Tibial nerve (tissue), 4 donors: Measurements from ENCODE around the gene ADCYAP1. TPM values are rescaled to one million over a fixed set of nuclear protein-coding genes. Genes with fewer than 3 reads are reported as not detected.
A peak's percentile ranks its signal among the peaks of the same experiment; 100 is the strongest.
"Not testable (repeated sequence)": the region's sequence is repeated elsewhere in the genome, so short reads cannot be mapped to it uniquely, and the experiment has no call there.

Experiments used
- DNase-seq, 2 donors: peaks; one replicate each; pipeline ENCODE4 v3.0.0-alpha.2; 2019; ENCODE audit warnings: low spot score in 2 of 2
- H3K27ac ChIP-seq, 4 donors: fragments of 200-600 bp; sonication (generic) in 3 of 4; one replicate each; pipeline ENCODE4 v1.5.1; 2017 to 2019; ENCODE audit warnings: mild to moderate bottlenecking in 1 of 4
- H3K27me3 ChIP-seq, 2 donors: fragments of 200-600 bp; sonication (generic) in 1 of 2; one replicate each; pipeline versions ENCODE4 v1.5.1 to v1.6.0; 2017 to 2019
- H3K36me3 ChIP-seq, 3 donors: fragments of 200-600 bp; sonication (generic); one replicate each; pipeline ENCODE4 v1.5.1; 2018 to 2019
- H3K4me1 ChIP-seq, 4 donors: fragments of 200-600 bp; sonication (generic) in 3 of 4; one replicate each; pipeline ENCODE4 v1.5.1; 2017 to 2019
- H3K4me3 ChIP-seq, 4 donors: fragments of 200-600 bp; sonication (generic) in 3 of 4; one replicate each; pipeline ENCODE4 v1.5.1; 2017 to 2019; ENCODE audit warnings: mild to moderate bottlenecking in 1 of 4, moderate library complexity in 1 of 4
- H3K9me3 ChIP-seq, 4 donors: fragments of 200-600 bp; sonication (generic) in 3 of 4; one replicate each; pipeline ENCODE4 v1.5.1; 2017 to 2019
- CTCF ChIP-seq, 5 experiments: fragments of 200-600 bp in 3 of 5; fragments of 450-650 bp in 2 of 5; sonication (generic) in 3 of 5; IDR thresholded peaks; one replicate each; pipeline ENCODE4 v1.5.1; 2016 to 2019; ENCODE audit warnings: antibody characterized with exemption in 5 of 5, mild to moderate bottlenecking in 3 of 5, moderate library complexity in 2 of 5
- EP300 ChIP-seq, 2 donors: sonication (generic); formaldehyde crosslinking; IDR thresholded peaks; one replicate each; pipeline ENCODE4 v1.6.1; 2017; ENCODE audit warnings: antibody characterized with exemption in 2 of 2, mild to moderate bottlenecking in 1 of 2
- POLR2A ChIP-seq, 2 donors: fragments of 450-650 bp; IDR thresholded peaks; one replicate each; pipeline ENCODE4 v1.6.1; 2017; ENCODE audit warnings: antibody characterized with exemption in 2 of 2, mild to moderate bottlenecking in 2 of 2, moderate library complexity in 2 of 2
- WGBS, 2 donors: methylation state at CpG; one replicate each; pipeline ENCODE4 v1.1.5; 2018; 5-methylcytosine and 5-hydroxymethylcytosine counted together
- total RNA-seq, 4 donors: library from RNA; depleted of rRNA; stranded (reverse); fragments of >200 nt; gene quantifications; one replicate each; pipeline ENCODE4 v1.1.0, GENCODE V29; 2016

ADCYAP1 gene
- total RNA-seq, result 1 to 10 TPM in 1 of 4 donors, under 1 TPM in 1, not detected in 2; 0.63 to 1.1 TPM

DNA sequence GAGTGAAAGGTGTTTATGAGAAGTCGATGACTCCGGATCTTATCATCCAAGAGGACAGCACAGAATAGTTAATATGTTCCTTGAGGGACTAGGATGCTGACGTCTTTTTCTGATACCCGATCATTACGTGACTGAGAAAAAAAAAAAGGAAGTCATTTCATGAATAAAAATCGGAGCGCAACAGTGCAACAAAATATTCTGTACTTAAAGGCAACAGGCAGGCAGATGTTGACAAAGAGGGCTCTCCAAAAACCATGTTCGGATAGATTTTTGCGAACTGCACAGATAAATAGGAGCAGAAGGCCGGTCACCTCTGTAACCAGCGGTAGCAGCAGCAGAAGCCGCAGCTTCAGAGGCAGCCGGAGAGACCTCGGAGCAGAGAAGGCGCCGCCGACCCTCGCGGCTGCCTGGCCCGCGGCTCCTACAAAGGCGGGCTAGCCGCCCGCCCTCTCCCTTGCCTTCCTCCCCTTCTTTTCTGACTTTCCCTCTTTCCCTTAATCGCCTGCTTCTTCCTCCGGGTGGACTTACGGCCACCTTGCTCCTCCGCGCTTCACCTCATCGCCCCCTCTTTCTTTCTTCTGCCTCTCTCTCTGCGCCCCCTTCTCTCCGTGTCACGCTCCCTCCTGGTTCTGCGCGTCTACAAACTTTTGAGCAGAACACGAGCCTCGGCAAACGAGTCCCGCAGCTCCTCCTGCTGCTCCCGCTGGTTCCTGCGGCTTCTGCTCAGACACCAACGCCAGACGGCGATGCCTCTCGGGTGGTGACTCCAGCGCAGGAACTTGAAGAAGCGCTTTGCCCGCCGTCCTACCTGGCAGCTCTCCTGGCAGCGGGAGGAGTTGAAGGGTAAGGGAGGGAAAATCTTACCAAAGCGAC, at the start of gene ADCYAP1:
ADCYAP1 (plus strand) TSS at position 654 of the 873 bp plus-strand sequence. CDS start 516 bp downstream, outside the sequence.
- Histone ChIP-seq H3K27ac (no peak within 1 kb of the TSS), H3K9me3 (no peaks in the 10 kb centered on the region), H3K36me3 (no peaks in the 10 kb centered on the region), H3K27me3 (peaks cover 0 to 82% of the 10 kb centered on the region in 2 donors), H3K4me1 (peaks cover 0 to 52% (median 21%) of the 10 kb centered on the region in 4 donors), H3K4me3 (no peak within 1 kb of the TSS)
- 5 to 6% methylated on average over 48 to 49 of the region's 51 CpGs for WGBS, 2 donors
- TF ChIP-seq CTCF (IDR thresholded peaks at IDR 0.05) (no peak), EP300 (IDR thresholded peaks at IDR 0.05) (no peak), POLR2A (IDR thresholded peaks at IDR 0.05) (no peak)
- DNase-seq, result no peak

DNA sequence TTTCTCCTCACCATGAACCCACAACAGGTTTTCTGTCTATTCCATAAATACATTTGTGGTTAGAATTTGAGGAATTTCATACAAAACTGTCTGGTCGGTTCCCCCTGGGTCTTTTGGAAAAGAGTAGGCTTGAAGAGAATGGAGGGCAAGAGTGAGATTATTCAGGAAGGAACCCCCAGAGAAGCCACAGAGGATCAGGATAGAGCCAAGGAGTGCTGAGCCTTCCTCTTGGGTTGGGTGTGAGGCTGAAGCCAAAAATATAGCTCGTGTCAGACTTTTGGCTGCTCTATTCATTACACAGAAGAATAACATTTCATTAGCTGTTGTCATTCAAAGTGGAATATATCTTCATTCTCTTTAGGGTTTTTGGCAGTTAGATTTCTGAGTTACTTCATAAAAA, 46.7 kb upstream of the ADCYAP1 start:
- WGBS, 2 donors, result 22 to 25% methylated on average over 2 of the region's 2 CpGs
- no peak overlapping the region for H3K4me3 ChIP-seq
- no peaks in the 10 kb centered on the region for H3K9me3 ChIP-seq
- no peak for DNase-seq
- H3K27me3 ChIP-seq, result no peaks in the 10 kb centered on the region
- H3K4me1 ChIP-seq, result no peaks in the 10 kb centered on the region
- H3K36me3 ChIP-seq, result no peaks in the 10 kb centered on the region
- H3K27ac ChIP-seq, result no peak overlapping the region
- TF ChIP-seq CTCF (IDR thresholded peaks at IDR 0.05) (no peak), POLR2A (IDR thresholded peaks at IDR 0.05) (no peak), EP300 (IDR thresholded peaks at IDR 0.05) (no peak)

DNA sequence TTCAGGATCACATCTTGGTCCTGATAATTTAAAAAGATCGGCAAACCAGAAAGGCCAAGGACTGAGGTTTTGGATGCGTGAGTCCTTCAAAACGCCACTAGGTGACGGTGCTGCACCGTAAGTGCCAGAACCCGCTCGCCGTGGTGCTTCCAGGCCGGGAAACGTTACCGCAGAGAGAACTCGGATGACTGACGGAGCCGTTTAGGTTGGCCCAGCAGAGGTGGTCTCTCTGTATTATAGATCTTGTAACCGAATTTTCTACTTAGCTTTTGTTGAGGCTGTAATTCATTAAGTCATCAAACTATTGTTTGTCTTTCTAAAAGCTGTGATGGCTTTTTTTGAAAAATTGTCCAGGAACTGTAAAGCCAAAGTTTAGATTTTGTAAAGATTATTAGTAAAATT, 39.8 kb upstream of the ADCYAP1 start:
- Histone ChIP-seq H3K27ac (no peak overlapping the region), H3K27me3 (no peaks in the 10 kb centered on the region), H3K4me3 (no peak overlapping the region), H3K4me1 (peaks cover 0 to 3% (median 0%) of the 10 kb centered on the region in 4 donors), H3K9me3 (no peaks in the 10 kb centered on the region), H3K36me3 (no peaks in the 10 kb centered on the region)
- TF ChIP-seq EP300 (IDR thresholded peaks at IDR 0.05), result no peak
- no peak for TF ChIP-seq POLR2A (IDR thresholded peaks at IDR 0.05)
- TF ChIP-seq CTCF (IDR thresholded peaks at IDR 0.05), result peak; percentile 78 to 87 (median 84)
- 0 to 1% methylated on average over 15 of the region's 15 CpGs for WGBS, 2 donors
- peak; percentile 23 to 26 for DNase-seq

GRCh38 chr18:867257-867656, 37.4 kb upstream of the ADCYAP1 start:
- Histone ChIP-seq H3K4me3 (no peak overlapping the region), H3K9me3 (no peaks in the 10 kb centered on the region), H3K4me1 (peaks cover 0 to 3% (median 0%) of the 10 kb centered on the region in 4 donors), H3K36me3 (no peaks in the 10 kb centered on the region), H3K27ac (no peak overlapping the region), H3K27me3 (no peaks in the 10 kb centered on the region)
- no peak for DNase-seq
- TF ChIP-seq EP300 (IDR thresholded peaks at IDR 0.05), result no peak
- TF ChIP-seq CTCF (IDR thresholded peaks at IDR 0.05), result no peak
- no peak for TF ChIP-seq POLR2A (IDR thresholded peaks at IDR 0.05)
- 92 to 98% methylated on average over 3 of the region's 3 CpGs for WGBS, 2 donors

DNA sequence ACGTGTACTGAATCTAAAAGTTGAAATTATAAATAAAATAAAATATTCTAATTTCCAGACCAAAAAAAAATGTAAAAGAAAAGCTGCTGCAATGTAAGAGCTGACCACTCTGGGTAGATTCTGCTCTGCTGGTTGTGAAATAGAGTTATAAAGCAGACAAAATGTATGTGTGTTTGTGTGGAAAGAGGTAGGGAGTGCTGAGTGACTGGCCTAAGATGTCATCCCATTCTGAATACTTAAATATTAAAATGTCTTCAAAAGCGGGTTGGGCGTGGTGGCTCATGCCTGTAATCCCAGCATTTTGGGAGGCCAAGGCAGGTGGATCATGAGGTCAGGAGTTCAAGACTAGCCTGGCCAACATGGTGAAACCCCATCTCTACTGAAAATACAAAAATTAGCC, 31.2 kb upstream of the ADCYAP1 start:
- 89% methylated on average over 3 of the region's 3 CpGs for WGBS, 2 donors
- not testable (repeated sequence) for H3K27me3 ChIP-seq, H3K4me1 ChIP-seq, DNase-seq, H3K4me3 ChIP-seq, H3K9me3 ChIP-seq, H3K27ac ChIP-seq, H3K36me3 ChIP-seq
